IPS-15b (cell line): ENCODE data around the gene SPEM2.

ENCODE experiments used
- H3K27me3 ChIP-seq: one replicate; pipeline ENCODE4 v1.6.1; 2013; ENCODE audit warnings: low read length; ENCODE audit not compliant: control insufficient read depth, insufficient read depth
- H3K36me3 ChIP-seq: one replicate; pipeline ENCODE4 v1.6.1; 2013; ENCODE audit warnings: low read length; ENCODE audit not compliant: control insufficient read depth, insufficient read depth
- H3K4me1 ChIP-seq: one replicate; pipeline ENCODE4 v1.6.1; 2013; ENCODE audit warnings: mild to moderate bottlenecking, low read length; ENCODE audit not compliant: control insufficient read depth, insufficient read depth
- H3K4me3 ChIP-seq: one replicate; pipeline ENCODE4 v1.5.1; 2013; ENCODE audit warnings: low read depth, low read length
- H3K9ac ChIP-seq: one replicate; pipeline ENCODE4 v1.6.1; 2013; ENCODE audit warnings: low read depth, mild to moderate bottlenecking, low read length
- H3K9me3 ChIP-seq: one replicate; pipeline ENCODE4 v1.6.1; 2013; ENCODE audit warnings: mild to moderate bottlenecking, low read length; ENCODE audit not compliant: control insufficient read depth, insufficient read depth

Gene SPEM2

DNA sequence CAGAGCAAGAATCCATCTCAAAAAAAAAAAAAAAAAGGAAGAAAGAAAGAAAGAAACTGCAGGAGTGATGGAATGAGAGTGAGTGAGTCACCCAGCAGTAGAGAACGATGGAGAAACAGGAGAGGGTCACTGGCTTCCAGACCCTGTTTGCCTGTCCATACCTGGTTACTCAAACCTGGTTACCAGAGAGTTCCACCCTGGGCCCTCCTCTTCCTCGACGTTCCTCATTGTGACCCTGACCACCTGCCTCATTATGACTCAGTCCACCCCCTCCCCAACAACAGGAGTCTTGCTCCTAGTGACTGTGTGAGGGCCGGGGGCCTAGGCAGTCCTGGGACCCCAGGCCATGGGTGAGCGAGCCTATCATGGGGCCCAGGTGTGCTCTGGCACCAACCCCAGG lies 3.1 kb downstream of the SPEM2 start, which contains the start of gene SPEM3:
Gene SPEM3, plus strand, starts transcription at position 301 of the 400 bp plus-strand sequence. Its CDS starts 46 bp downstream, at position 347.
- no peaks in the 10 kb centered on the region for H3K9me3 ChIP-seq
- no peaks in the 10 kb centered on the region for H3K27me3 ChIP-seq
- no peaks in the 10 kb centered on the region for H3K4me1 ChIP-seq
- no peaks in the 10 kb centered on the region for H3K36me3 ChIP-seq
- no peak within 1 kb of the TSS for H3K4me3 ChIP-seq
- no peak within 1 kb of the TSS for H3K9ac ChIP-seq

DNA sequence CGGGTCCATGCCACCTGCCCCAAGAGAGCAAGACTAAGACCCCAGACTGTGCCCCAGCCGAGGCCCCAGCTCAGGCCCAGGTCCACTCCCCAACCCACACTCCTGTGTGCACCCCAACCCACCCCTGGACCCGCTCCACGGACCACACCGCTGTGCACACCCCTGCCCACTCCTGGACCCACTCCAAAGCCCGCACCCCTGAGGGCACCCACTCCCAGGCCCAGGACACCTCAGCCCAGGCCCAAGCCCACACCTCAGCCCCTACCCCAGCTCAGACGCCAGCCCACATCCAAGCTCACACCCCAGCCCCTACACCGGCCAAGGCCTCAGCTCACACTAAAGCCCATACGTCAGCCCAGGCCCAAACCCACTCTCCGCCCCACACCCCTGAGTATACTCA lies 4.3 kb downstream of the SPEM2 start:
- no peaks in the 10 kb centered on the region for H3K4me1 ChIP-seq
- no peaks in the 10 kb centered on the region for H3K9me3 ChIP-seq
- no peaks in the 10 kb centered on the region for H3K27me3 ChIP-seq
- H3K36me3 ChIP-seq, result no peaks in the 10 kb centered on the region
- no peak overlapping the region for H3K4me3 ChIP-seq
- H3K9ac ChIP-seq, result no peak overlapping the region

DNA sequence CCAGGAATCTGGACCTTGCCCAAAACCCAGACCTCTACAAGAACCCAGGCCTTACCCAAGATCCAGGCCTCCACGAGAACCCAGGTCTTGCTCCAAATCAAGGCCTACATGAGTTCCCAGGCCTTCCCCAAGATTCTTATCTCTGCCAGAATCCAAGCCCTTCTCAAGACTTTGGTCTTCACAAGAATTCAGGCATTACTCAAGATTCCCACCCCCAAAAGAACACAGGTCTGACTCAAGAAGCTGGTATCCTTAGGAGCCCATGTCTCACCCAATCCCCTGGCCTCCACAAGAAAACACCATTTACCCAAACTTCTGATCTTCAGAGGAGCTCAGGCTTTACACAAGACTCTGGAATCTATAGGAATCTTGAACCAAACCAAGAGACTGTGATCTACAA lies 5.8 kb downstream of the SPEM2 start:
- no peaks in the 10 kb centered on the region for H3K9me3 ChIP-seq
- H3K36me3 ChIP-seq, result no peaks in the 10 kb centered on the region

DNA sequence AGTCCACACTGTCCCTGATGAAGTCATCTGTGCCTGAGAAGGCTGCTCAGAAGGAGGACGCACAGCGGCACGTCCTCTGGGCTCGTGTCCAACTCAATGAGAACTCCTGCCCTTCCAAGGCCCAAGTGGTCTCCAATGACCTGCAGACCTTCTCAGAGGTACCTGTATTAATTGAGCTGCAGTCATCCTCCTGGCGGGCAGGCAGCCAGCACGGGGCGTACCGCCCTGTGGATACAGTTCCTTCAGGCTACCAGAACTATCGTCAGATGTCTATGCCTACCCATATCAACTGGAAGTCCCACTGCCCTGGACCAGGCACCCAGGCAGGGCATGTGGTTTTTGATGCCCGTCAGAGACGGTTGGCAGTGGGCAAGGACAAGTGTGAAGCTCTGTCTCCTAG lies 6.9 kb downstream of the SPEM2 start:
- Histone ChIP-seq H3K4me3 (no peak overlapping the region), H3K9ac (no peak overlapping the region), H3K27me3 (no peaks in the 10 kb centered on the region), H3K9me3 (no peaks in the 10 kb centered on the region), H3K4me1 (no peaks in the 10 kb centered on the region), H3K36me3 (no peaks in the 10 kb centered on the region)

More for the DNA sequence above, 5.8 kb downstream of the SPEM2 start:
- Histone ChIP-seq H3K4me3 (no peak overlapping the region), H3K27me3 (no peaks in the 10 kb centered on the region), H3K4me1 (no peaks in the 10 kb centered on the region), H3K9ac (no peak overlapping the region)

DNA sequence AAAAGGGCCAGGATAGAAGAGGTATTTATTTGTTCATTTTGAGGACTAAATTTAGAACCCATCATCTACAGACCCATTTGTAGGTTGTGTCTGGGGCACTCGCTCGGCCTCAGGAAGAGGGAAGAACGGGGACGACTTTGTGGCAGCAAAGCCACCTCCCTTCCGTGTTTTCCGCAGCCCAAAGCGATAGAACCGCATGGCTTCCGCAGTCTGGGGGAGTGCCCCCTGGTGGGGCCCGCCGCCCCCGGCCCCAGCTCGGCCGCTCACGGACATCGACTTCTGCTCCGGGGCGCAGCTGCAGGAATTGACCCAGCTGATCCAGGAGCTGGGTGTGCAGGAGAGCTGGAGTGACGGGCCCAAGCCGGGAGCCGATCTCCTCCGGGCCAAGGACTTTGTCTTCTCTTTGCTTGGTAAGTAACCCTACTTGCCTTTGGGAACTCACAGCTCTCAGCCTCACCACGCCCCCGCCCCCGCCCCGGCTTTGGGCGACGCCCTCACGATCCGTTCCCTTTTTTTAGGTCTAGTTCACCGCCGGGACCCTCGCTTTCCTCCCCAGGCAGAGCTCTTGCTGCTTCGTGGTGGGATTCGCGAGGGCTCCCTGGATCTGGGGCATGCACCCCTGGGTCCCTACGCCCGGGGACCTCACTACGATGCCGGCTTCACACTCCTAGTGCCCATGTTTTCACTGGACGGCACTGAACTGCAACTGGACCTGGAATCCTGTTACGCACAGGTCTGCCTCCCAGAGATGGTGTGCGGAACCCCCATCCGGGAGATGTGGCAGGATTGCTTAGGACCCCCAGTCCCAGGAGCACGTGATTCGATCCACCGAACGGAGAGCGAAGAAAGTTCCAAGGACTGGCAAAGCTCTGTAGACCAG lies 10.5 kb downstream of the SPEM2 start:
- H3K4me3 ChIP-seq, result peak overlapping the region; percentile 63
- peaks cover 7% of the 10 kb centered on the region for H3K4me1 ChIP-seq
- no peaks in the 10 kb centered on the region for H3K36me3 ChIP-seq
- H3K27me3 ChIP-seq, result peaks cover 10% of the 10 kb centered on the region
- no peaks in the 10 kb centered on the region for H3K9me3 ChIP-seq
- peak overlapping the region; percentile 37 for H3K9ac ChIP-seq

DNA sequence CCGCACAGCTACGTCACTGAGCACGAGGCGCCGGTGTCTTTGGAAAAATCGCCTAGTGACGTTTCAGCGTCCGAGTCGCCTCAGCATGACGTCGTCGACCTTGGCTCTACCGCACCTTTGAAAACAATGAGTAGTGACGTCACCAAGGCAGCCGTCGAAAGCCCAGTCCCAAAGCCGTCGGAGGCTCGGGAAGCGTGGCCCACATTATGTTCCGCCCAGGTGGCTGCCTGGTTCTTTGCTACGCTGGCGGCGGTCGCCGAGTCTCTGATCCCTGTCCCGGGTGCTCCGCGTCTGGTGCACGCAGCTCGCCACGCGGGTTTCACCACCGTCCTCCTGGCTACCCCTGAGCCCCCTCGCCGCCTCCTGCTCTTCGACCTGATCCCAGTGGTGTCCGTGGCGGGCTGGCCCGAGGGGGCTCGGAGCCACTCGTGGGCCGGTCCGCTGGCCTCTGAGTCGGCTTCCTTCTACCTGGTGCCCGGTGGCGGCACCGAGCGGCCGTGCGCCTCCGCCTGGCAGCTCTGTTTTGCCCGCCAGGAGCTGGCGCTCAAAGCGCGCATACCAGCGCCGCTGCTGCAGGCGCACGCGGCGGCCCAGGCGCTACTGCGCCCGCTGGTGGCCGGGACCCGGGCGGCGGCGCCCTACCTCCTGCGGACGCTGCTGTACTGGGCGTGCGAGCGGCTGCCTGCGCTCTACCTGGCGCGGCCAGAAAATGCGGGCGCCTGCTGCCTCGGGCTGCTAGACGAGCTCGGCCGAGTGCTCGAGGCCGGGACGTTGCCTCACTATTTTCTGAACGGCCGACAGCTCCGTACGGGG lies 11.3 kb downstream of the SPEM2 start:
- Histone ChIP-seq H3K4me3 (peak overlapping the region; percentile 63), H3K36me3 (no peaks in the 10 kb centered on the region), H3K4me1 (peaks cover 11% of the 10 kb centered on the region), H3K9me3 (no peaks in the 10 kb centered on the region), H3K9ac (no peak overlapping the region), H3K27me3 (peaks cover 12% of the 10 kb centered on the region)

DNA sequence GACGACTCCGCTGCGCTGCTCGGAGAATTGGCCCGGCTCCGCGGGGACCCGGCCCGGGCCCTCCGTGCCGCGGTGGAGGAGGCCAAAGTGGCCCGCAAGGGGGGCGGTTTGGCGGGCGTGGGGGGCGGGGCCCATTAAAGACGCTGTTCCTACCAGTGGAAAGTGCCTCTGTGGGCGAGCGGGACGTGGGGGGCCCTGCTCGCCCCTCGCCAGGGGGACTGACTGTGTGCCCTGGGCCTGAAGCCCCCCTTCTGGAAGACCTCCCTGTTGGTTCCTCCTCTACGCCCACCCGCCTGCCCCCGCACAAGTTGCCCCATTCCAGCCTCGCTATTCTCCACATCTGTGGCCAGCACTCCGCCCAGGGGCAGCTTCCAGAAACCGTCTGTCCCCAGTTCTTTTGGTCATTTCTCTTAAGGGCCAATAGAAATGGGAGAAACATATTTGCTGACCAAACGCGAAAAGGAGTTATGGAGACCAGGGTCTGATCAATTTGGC lies 12.0 kb downstream of the SPEM2 start:
- Histone ChIP-seq H3K9ac (no peak overlapping the region), H3K36me3 (no peaks in the 10 kb centered on the region), H3K4me3 (peak overlapping the region; percentile 63), H3K27me3 (peaks cover 14% of the 10 kb centered on the region), H3K4me1 (peaks cover 11% of the 10 kb centered on the region), H3K9me3 (no peaks in the 10 kb centered on the region)

DNA sequence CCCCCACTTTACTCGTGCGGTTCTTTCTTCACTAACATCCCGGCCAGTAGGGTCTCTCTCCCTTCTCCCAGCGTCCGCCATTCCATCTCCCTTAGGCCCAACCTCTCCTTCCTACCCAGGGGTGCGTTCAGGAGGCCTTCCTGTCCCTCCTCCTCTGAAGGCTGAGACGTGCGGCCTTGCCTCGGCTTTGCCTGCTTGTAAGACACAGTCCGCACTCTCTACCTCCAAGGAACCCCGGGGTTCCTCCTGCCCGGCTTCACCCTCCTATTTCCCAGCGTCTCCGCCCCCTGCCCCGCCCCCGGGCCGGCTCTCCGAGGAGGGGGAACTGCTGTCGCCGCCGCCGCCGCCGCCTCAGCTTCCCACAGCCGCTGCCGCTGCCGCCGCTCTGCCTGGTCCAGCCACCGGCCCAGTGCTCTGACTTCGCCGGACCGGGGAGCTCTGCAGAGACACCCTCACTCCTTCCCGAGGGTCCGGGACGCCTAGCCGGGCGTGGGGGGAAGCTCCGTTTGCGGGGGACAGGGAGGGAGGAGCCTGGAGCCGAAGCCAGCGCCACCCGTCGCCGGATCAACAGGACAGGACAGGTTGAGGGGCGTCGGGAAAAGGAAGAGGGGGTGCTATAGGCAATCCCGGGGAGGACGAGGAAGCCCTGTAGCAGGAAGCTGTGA lies 12.7 kb downstream of the SPEM2 start:
- peaks cover 11% of the 10 kb centered on the region for H3K4me1 ChIP-seq
- peaks cover 14% of the 10 kb centered on the region for H3K27me3 ChIP-seq
- peak overlapping the region; percentile 87 for H3K4me3 ChIP-seq
- no peak overlapping the region for H3K9ac ChIP-seq
- peaks cover 2% of the 10 kb centered on the region for H3K36me3 ChIP-seq
- H3K9me3 ChIP-seq, result no peaks in the 10 kb centered on the region

DNA sequence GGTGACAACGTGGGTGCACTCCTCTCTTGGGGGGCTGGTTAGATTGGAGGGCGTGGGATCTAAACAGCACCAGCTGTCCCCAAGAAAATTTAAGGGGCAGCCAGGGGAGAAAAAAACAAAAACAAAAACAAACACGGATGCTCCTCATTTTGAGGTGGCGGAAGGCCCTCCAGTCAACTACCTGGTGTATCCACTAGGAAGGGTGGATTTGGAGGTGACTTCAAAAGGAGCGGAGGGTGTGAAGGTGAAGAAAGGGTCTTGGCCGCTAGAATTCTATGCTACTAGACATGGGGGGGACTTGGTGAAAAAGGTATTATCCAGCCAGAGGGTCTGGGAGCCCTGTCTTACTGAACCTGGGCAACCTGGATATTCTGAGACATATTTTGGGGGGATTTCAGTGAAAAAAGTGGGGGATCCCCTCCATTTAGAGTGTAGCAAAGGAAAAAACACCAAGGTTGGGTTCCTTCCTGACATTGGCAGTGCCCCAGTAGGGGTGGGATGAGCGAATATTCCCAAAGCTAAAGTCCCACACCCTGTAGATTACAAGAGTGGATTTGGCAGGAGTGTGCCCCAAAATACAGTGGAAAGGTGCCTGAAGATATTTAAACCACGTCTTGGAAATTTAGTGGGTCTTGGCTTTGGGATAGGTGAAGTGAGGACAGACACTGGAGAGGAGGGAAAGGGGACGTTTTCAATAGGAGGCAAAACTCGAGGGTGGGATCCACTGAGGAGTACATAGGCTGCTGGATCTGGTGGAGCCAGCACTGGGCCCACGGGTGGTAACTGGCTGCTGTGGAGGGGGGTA lies 13.4 kb downstream of the SPEM2 start:
- Histone ChIP-seq H3K4me1 (peaks cover 11% of the 10 kb centered on the region), H3K9ac (no peak overlapping the region), H3K4me3 (peak overlapping the region; percentile 87)

DNA sequence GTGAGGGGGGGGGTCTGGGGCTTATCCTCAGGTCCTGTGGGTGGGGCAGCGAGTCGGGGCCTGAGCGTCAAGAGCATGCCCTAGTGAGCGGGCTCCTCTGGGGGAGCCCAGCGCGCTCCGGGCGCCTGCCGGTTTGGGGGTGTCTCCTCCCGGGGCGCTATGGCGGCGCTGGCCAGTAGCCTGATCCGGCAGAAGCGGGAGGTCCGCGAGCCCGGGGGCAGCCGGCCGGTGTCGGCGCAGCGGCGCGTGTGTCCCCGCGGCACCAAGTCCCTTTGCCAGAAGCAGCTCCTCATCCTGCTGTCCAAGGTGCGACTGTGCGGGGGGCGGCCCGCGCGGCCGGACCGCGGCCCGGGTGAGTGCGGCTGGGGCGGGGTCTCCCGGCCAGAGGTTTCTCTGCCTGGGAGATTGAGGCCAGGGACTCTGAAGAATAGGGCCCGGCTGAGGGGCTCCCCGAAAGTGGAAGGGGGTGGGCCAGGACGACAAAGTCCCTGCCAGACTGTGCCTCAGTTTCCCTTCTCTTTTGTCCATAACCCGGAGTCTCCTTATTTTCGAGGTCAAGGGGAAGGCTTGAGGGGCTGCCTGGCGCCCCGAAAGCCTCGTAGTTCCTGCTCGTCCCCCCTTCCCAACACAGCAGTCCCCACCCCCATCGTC lies 14.2 kb downstream of the SPEM2 start, which contains the start of gene FGF11:
Gene FGF11, plus strand, starts transcription at position 51 of the 651 bp plus-strand sequence. Its CDS starts 109 bp downstream, at position 160.
- H3K27me3 ChIP-seq, result peaks cover 25% of the 10 kb centered on the region

More for the DNA sequence above, 13.4 kb downstream of the SPEM2 start:
- Histone ChIP-seq H3K9me3 (no peaks in the 10 kb centered on the region), H3K27me3 (peaks cover 19% of the 10 kb centered on the region), H3K36me3 (peaks cover 2% of the 10 kb centered on the region)

More for the DNA sequence above, 14.2 kb downstream of the SPEM2 start, which contains the start of gene FGF11:
- Histone ChIP-seq H3K9ac (peak within 1 kb of the TSS; percentile 92), H3K4me3 (peak within 1 kb of the TSS; percentile 87), H3K36me3 (peaks cover 2% of the 10 kb centered on the region), H3K4me1 (peaks cover 14% of the 10 kb centered on the region), H3K9me3 (no peaks in the 10 kb centered on the region)
